ENCODE results near the gene CTNNA2. TPM values are rescaled to one million over a fixed set of nuclear protein-coding genes. Genes with fewer than 3 reads are reported as not detected.

CTNNA2 gene
- polyA plus RNA-seq, 1 experiment = not detected

GRCh38 chr2:79909521-79909920 is 396.7 kb downstream of the CTNNA2 start:
- H3K9me3 ChIP-seq (ENCODE audit: control insufficient read depth, insufficient read depth, low read length) = no peaks in the 10 kb centered on the region
- H3K4me3 ChIP-seq (ENCODE audit: low read depth, low read length) = no peak overlapping the region
- CTCF ChIA-PET = no interaction called here
- H3K27me3 ChIP-seq (ENCODE audit: control insufficient read depth, insufficient read depth, low read length) = no peaks in the 10 kb centered on the region
- no peak for TF ChIP-seq CTCF (IDR thresholded peaks at IDR 0.05; ENCODE audit: low read depth, low read length)
- H3K27ac ChIP-seq (ENCODE audit: low read depth, low read length) = no peak overlapping the region
- DNase-seq (ENCODE audit: low read depth, low spot score) = no peak
- POLR2A ChIA-PET = no interaction called here

- POLR2A ChIA-PET = no interaction called here
- TF ChIP-seq CTCF (IDR thresholded peaks at IDR 0.05; ENCODE audit: low read depth, low read length) = 0 out of 2 replicates have a peak, but pooled peaks have one; percentile 4
- no peak overlapping the region for H3K4me3 ChIP-seq (ENCODE audit: low read depth, low read length)
- no peak for DNase-seq (ENCODE audit: low read depth, low spot score)
- H3K27ac ChIP-seq (ENCODE audit: low read depth, low read length) = no peak overlapping the region
- CTCF ChIA-PET = no interaction called here
- no peaks in the 10 kb centered on the region for H3K9me3 ChIP-seq (ENCODE audit: control insufficient read depth, insufficient read depth, low read length)
- no peaks in the 10 kb centered on the region for H3K27me3 ChIP-seq (ENCODE audit: control insufficient read depth, insufficient read depth, low read length)
These were observed 397.8 kb downstream of the CTNNA2 start for GRCh38 chr2:79910643-79911042.

- CTCF ChIA-PET = no interaction called here
- no peak for DNase-seq (ENCODE audit: low read depth, low spot score)
These were observed 402.6 kb downstream of the CTNNA2 start for GRCh38 chr2:79915455-79915854.

GRCh38 chr2:79916285-79916684 is 403.4 kb downstream of the CTNNA2 start:
- H3K27me3 ChIP-seq (ENCODE audit: control insufficient read depth, insufficient read depth, low read length) = no peaks in the 10 kb centered on the region
- no peak overlapping the region for H3K4me3 ChIP-seq (ENCODE audit: low read depth, low read length)
- ChIA-PET CTCF (interaction anchor here (1.6 kb wide), 1 partner anchor 20 kb away, joined by 3 read pairs; no protein-coding TSS in a partner anchor), POLR2A (no interaction called here)
- DNase-seq (ENCODE audit: low read depth, low spot score) = no peak
- no peak for TF ChIP-seq CTCF (IDR thresholded peaks at IDR 0.05; ENCODE audit: low read depth, low read length)
- H3K27ac ChIP-seq (ENCODE audit: low read depth, low read length) = no peak overlapping the region
- no peaks in the 10 kb centered on the region for H3K9me3 ChIP-seq (ENCODE audit: control insufficient read depth, insufficient read depth, low read length)

More at GRCh38 chr2:79915455-79915854, 402.6 kb downstream of the CTNNA2 start:
- POLR2A ChIA-PET = no interaction called here
- Histone ChIP-seq H3K4me3 (ENCODE audit: low read depth, low read length) (no peak overlapping the region), H3K27me3 (ENCODE audit: control insufficient read depth, insufficient read depth, low read length) (no peaks in the 10 kb centered on the region), H3K27ac (ENCODE audit: low read depth, low read length) (no peak overlapping the region), H3K9me3 (ENCODE audit: control insufficient read depth, insufficient read depth, low read length) (no peaks in the 10 kb centered on the region)
- no peak for TF ChIP-seq CTCF (IDR thresholded peaks at IDR 0.05; ENCODE audit: low read depth, low read length)

- POLR2A ChIA-PET = no interaction called here
- no peaks in the 10 kb centered on the region for H3K27me3 ChIP-seq (ENCODE audit: control insufficient read depth, insufficient read depth, low read length)
- H3K9me3 ChIP-seq (ENCODE audit: control insufficient read depth, insufficient read depth, low read length) = no peaks in the 10 kb centered on the region
- TF ChIP-seq CTCF (IDR thresholded peaks at IDR 0.05; ENCODE audit: low read depth, low read length) = no peak
- no peak for DNase-seq (ENCODE audit: low read depth, low spot score)
- H3K4me3 ChIP-seq (ENCODE audit: low read depth, low read length) = no peak overlapping the region
- CTCF ChIA-PET = interaction anchor here (0.9 kb wide), 1 partner anchor 16 kb away, joined by 3 read pairs; no protein-coding TSS in a partner anchor
- H3K27ac ChIP-seq (ENCODE audit: low read depth, low read length) = no peak overlapping the region
These were observed 407.7 kb downstream of the CTNNA2 start for GRCh38 chr2:79920512-79921076.
